HG03175 (cell line): ENCODE data around the gene SHD.
"Not testable (repeated sequence)": the region's sequence is repeated elsewhere in the genome, so short reads cannot be mapped to it uniquely, and the experiment has no call there.

Experiments
- ATAC-seq: cut with Tn5 transposase; IDR thresholded peaks from one replicate; pipeline ENCODE4 v1.9.1; 2021; ENCODE audit warnings: mild to moderate bottlenecking, moderate library complexity; ENCODE audit not compliant: unreplicated experiment

Gene SHD

DNA sequence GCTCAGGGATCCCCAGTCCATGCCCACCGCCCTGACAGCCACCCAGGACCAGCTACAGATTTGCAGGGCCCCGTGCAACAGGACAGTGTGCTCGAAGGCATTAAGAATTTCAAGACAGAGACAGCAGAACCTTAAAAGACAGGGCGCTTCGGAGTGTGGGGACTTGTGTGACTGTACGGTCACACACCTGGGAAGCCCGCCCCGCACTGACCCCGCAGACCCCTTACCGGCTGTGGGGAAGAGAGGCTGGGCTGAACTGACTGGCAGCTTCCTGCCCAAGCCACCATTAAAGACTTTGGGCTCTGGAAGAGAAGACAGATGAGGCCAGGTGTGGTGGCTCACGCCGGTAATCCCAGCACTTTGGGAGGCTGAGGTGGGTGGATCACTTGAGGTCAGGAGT lies 45.2 kb downstream of the SHD start:
- no peak for ATAC-seq

DNA sequence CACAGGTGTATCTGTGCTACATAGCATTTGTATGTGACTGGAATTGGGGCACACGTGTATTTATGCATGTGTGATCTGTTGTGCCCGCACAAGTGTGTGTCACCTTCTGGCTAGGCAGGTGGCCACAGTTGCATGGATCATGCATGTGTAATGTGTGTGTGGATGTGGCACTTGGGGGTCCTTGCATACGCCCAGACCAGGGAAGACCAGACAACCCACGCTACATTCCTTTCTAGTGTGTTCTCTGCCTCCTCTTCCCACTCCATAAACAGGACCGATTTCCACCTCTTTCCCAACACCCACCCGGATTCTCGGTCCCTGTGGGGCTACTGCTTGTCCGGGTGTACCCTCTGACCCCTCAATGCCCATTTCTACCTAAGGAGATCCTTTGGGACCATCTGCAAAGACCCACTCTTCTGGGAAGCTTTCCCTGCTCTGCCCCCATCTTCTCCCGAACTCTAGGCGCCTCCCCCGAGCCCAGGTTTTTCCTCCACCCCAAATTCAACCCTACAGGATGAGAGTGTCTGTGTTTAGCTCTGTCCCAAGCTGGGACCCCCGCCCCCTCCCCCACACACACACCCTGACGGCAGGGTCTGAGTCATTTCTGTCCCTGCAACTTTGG lies 47.3 kb downstream of the SHD start:
- no peak for ATAC-seq

DNA sequence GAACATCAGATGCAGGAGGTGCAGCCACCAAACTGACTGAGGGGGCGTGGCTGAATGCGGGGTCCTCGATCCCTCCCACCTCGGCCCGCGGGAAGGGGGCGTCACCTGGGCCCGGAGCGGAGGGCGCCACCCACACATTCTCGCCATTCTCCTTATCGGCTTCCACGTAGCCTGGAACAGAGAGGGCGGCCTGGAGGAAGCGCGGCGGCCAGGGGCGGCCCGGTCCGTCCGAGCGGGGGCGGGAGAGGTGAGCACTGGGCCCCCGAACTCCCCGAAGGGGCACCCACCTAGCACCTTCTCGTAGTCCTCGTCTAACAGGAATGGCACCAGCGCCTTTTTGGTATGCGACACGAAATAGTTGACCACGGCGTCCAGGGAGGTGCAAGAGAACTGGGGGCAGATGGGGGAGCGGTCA lies 47.8 kb downstream of the SHD start:
- ATAC-seq = no peak

DNA sequence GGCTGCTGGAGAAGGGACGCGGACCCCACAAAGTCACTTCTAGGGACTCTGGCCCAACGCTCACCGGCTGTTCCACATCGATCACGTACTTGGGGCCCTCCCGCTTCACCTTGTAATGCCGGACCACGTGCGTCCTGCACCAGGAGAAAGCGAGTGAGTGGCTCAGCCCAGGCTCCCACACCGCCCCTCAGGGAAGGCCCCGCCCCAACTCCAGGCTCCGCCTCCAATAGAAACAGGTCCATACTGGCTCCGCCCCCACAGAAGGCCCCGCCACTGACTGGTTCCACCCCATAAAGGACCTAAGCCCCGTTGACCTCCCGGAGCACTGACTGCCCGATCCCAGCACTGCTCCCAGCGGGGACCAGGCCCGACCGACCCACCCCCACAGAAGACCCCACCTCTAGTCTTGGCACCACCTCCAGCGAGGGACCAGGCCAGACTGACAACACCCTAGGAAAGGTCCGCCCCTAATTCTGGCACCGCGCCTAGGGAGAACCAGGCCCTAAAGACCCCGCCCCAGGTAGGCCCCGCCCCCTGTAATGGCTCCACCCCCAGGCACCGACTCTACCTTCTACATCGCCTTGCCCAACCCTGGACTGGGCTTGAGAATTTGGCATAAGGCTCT lies 48.3 kb downstream of the SHD start:
- ATAC-seq = no peak

DNA sequence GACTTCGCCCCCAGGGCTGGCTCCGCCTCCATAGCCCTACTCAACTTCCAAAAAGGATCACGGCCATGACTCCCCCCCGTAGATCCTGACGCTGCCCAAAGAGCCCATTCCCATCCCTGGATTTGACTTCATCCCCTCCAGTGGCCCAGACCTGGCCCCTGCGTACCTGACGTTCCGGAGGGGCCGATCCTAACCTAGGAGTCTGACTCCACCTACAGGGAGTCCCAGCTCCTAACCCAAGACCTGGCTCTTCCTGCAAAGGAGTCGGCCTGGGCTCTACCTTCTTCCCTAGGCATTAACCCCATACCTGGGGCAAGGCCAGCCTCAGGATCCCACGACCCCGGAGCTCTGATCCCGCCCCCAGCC lies 48.8 kb downstream of the SHD start:
- no peak for ATAC-seq

DNA sequence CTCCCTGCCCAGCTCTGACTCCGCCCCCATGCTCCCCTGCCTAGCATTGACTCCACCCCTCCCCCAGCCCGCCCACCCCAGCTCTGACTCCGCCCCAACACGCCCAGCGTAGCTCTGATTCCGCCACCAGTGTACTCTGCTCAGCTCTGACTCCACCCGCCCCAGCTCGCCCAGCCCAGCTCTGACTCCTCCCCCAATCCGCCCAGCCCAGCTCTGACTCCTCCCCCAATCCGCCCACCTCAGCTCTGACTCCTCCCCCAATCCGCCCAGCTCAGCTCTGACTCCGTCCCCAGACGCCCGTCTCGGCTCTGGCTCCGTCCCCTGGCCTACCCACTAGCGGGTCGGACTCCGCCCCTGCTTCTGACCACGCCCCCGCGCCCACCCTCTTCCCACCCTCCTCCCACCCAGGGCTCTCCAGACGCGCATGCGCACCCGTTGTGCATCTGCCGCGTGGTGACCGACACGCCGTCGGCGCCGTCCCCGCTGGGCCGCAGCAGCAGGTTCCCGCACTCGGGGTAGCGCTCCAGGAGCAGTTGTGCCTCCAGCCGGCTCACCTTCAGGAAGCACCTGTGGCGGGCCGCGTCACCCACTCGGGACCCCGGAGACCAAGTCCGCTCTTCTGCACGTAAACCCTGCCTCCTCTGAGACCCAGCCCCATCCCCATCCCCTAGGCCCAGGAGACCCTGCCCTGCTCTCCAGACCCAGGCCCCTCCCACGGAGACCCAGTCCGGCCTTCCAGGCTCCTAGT lies 49.4 kb downstream of the SHD start:
- ATAC-seq = peak; percentile 81

DNA sequence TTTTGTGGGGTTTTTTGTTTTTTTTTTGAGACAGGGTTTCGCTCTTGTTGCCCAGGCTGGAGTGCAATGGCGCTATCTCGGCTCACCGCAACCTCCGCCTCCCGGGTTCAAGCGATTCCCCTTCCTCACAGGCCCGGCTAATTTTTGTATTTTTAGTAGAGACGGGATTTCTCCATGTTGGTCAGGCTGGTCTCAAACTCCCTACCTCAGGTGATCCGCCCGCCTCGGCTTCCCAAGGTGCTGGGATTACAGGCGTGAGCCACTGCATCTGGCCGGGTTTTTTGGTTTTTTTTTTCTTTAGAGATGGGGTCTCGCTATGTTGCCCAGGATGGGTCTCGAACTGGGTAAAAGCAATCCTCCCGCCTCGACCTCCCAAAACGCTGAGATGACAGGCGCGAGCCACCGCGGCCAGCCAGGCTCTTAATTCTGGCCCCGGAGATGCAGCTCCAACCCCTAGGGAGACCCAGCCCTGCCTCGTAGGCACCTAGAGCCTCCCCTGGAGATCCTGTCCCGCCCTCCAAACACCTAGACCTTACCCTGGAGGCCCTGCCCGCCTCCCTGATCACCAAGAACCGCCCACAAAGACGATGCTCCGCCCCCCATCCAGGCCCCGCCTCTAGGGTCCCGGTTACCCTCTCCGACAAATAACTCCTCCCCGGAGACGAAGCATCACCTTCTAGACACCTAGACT lies 50.1 kb downstream of the SHD start:
- not testable (repeated sequence) for ATAC-seq

DNA sequence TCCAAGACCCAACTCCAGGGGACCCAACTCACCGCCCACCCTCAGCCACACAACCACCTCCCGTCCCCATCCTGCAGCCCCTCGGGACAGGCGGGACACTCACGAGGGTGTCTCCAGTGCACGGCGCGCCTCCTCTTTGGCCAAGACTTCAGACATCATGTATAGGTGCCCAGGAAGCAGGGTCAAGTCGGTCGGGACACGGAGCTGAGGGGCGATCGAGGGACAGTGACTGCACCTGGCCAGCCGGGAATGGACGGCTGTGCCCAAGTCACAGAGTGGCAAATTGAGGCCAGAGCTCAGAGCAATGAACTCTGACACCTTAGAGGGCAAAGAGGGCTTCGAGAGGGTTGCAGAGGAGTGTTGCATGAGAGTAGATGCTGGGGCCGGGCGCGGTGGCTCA lies 50.8 kb downstream of the SHD start:
- ATAC-seq = no peak

DNA sequence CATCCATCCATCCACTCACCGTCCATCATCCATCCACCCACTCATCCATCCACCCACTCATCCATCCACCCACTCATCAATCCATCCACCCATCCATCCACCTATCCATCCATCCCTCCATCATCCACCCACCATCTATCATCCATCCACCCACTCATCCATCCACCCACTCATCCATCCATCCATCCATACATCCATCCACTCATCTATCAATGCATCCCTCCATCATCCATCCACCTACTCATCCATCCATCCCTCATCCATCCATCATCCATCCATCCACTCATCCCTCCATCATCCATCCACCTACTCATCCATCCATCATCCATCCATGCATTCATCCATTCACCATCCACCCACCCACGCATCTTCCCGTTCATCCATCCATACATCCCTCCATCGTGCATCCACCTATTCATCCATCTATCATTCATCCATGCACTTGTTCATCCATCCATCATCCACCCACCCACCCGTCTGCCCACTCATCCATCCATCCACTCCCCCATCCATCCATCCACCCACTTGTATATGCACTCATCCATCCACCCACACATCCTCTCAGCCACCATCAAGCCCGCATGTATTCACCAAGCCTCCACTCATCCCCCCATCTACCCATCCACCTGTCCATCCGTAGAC lies 56.0 kb downstream of the SHD start:
- no peak for ATAC-seq

DNA sequence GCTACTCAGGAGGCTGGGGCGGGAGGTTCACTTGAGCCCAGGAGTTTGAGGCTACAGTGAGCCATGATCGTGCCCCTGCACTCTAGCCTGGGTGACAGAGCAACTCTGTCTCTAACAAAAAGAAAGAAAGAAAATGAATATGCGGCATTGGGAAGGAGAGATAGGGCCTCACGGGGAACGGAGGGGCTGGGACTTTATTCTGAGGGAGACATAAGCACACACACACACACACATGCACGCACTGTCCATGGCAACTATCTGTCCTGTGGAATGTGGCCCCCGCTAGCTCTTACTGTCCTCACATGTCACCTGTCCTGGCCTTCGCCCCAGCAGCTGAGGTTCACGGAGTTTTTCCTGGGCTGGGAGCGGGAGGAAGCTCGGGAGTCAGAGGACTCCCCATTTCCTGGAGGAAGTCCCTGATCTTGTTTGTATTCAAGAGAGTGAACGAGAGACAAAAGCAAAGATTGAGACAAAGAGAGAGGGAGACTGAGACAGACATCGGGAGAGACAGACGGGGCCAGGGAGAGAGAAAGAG lies 58.9 kb downstream of the SHD start:
- ATAC-seq = no peak

DNA sequence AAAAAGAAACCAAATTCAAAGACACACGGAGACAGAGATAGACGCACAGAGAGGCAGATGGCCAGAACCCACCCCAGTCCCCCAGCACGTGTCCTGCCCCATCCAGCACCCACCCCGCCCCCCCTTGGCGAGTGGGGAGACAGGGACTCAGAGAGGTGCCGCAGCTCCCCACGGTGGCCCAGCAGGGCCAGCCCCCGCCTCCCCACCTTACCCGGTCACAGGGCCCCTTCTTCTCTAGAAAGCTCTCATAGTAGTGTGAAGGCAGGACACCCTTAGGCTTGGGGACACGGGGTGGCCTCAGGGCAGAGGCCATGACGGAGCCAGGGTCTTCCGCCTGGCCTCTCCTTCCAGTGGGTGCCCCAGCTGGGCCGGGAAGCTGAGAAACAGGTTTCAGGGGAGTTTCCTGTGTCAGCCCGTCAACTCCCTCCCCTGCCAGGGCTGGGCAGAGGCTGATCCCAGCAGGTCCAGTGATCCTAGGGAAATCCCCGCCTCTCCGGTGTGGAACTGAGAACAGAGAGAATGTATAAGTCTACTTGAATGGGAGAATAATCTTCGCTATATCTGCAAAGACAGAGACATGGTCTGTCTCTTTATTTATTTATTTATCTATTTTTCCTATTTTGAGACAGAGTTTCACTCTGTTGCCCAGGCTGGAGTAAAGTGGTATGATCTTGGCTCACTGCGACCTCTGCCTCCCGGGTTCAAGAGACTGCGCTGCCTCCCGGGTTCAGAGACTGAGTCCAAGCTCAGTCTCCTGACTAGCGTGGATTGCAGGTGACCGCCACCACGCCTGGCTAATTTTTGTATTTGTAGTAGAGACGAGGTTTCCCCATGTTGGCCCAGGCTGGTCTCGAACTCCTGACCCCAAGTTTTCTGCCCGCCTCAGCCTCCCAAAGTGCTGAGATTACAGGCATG lies 59.6 kb downstream of the SHD start, which contains the start of gene STAP2:
TSS of gene STAP2 (minus strand) at position 387 of the 915 bp plus-strand sequence. CDS start at position 313, 74 bp downstream.
- no peak for ATAC-seq
